DOHH2 (cell line): ENCODE results near the gene CMKLR1.

Experiments used
- EZH2phosphoT487 ChIP-seq: fragments of 200-600 bp; sonication (generic); IDR thresholded peaks from 2 replicates; pipeline ENCODE4 v1.6.1; 2017; ENCODE audit warnings: borderline replicate concordance, mild to moderate bottlenecking, antibody characterized with exemption, low read length, moderate library complexity, mixed read lengths
- TF ChIP-seq, protein P1 (sequence below): fragments of 200-600 bp; sonication (generic); IDR thresholded peaks from one replicate; pipeline ENCODE4 v1.5.1; 2014; ENCODE audit warnings: antibody characterized with exemption, mild to moderate bottlenecking, low read depth, low read length; ENCODE audit not compliant: poor library complexity, severe bottlenecking

DNA sequence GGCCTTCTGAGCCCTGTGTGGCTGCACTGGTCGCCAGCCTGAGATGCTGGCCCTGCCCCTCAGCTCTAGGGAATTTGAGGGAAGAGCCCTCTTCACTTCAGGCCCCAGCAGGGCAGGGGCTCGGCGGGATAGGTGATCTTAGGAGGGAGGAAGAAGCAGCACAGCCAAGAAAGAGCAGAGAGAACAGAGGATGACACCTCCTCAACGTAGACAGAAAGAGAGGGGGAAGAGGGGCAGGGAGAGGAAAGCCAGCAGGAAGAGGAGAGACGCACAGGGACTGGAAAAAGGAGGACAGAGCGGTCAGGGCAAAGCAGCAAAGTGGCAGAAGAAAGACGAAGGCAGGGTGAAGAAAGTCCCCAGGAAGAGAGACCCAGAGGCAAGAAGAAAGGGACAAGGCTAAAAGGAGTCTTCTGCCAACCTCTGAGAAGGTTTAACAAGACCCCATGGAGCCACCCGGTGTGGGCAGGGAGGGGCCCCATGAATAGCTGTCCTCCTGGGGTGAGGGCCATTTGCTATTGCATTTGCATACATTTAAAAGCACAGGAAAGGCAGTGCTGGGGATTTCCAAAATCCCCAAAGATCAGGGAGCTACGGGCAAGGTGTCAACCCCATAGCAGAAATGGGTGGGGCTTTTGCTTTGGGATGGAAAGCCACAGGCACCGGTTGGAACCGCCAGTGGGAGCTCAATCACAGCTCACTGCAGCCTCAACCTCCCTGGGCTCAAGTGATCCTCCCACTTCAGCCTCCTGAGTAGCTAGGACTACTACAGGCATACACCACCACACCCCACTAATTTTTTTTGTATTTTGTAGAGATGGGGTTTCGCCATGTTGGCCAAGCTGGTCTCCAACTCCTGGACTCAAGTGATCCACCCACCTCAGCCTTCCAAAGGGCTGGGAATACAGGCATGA lies 22.7 kb downstream of the CMKLR1 start:
- TF ChIP-seq, protein P1, sequence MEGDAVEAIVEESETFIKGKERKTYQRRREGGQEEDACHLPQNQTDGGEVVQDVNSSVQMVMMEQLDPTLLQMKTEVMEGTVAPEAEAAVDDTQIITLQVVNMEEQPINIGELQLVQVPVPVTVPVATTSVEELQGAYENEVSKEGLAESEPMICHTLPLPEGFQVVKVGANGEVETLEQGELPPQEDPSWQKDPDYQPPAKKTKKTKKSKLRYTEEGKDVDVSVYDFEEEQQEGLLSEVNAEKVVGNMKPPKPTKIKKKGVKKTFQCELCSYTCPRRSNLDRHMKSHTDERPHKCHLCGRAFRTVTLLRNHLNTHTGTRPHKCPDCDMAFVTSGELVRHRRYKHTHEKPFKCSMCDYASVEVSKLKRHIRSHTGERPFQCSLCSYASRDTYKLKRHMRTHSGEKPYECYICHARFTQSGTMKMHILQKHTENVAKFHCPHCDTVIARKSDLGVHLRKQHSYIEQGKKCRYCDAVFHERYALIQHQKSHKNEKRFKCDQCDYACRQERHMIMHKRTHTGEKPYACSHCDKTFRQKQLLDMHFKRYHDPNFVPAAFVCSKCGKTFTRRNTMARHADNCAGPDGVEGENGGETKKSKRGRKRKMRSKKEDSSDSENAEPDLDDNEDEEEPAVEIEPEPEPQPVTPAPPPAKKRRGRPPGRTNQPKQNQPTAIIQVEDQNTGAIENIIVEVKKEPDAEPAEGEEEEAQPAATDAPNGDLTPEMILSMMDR, result no peak
- TF ChIP-seq EZH2phosphoT487, result no peak
